Type B pancreatic cell (in vitro differentiated cells): ENCODE results near the gene ENOX1. TPM values are rescaled to one million over a fixed set of nuclear protein-coding genes. Genes with fewer than 3 reads are reported as not detected.

Source experiments
- DNase-seq: peaks from one replicate; pipeline ENCODE4 v3.0.0; 2021; ENCODE audit warnings: mixed read lengths; ENCODE audit not compliant: unreplicated experiment; ENCODE audit errors: extremely low spot score
- H3K27ac Mint-ChIP-seq: 2 replicates; pipeline ENCODE4 v1.8.0; 2021; ENCODE audit warnings: mild to moderate bottlenecking, mixed read lengths
- H3K27me3 Mint-ChIP-seq: 2 replicates; pipeline ENCODE4 v1.8.0; 2021; ENCODE audit warnings: mixed read lengths
- H3K36me3 Mint-ChIP-seq: 2 replicates; pipeline ENCODE4 v1.8.0; 2021; ENCODE audit warnings: mixed read lengths
- H3K4me1 Mint-ChIP-seq: one replicate; pipeline ENCODE4 v1.8.0; 2021; ENCODE audit warnings: mixed read lengths; ENCODE audit not compliant: unreplicated experiment
- H3K4me3 Mint-ChIP-seq: 2 replicates; pipeline ENCODE4 v1.8.0; 2021; ENCODE audit warnings: mild to moderate bottlenecking, mixed read lengths
- H3K9me3 Mint-ChIP-seq: 2 replicates; pipeline ENCODE4 v1.8.0; 2021; ENCODE audit warnings: mixed read lengths
- total RNA-seq: library from RNA; stranded (reverse); gene quantifications from 2 replicates; pipeline ENCODE4 v1.2.1, GENCODE V29; 2021; ENCODE audit warnings: low replicate concordance
- TF ChIP-seq, protein P1 (sequence below): fragments of 200-600 bp; sonication (generic); conservative IDR thresholded peaks from 2 replicates; pipeline ENCODE4 v1.5.0; 2021; ENCODE audit warnings: antibody characterized with exemption, mild to moderate bottlenecking

The ENOX1 gene
- total RNA-seq, 1 donor from 2014 or later = 7.5 TPM

DNA sequence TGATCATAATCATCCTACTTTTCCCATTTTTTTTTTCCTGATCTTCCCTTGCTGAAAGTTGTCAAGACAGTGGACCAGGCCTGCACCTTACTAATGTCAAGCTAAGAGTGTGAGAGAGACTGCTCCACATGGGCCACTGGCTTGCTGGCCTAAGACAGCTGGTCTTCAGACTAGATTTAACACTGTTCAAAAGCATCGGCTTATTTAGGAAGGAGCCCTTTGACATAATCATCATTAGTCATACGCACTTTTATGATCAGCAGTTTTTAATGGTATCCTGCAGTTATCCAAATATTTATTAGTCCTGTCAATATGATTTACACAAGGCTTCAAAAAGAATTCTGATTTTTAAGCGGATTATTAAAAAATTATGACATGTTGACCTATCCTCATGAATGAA is 492.8 kb downstream of the ENOX1 start:
- Mint-ChIP-seq H3K4me3 (no peak overlapping the region), H3K4me1 (peaks cover 14% of the 10 kb centered on the region), H3K9me3 (no peaks in the 10 kb centered on the region), H3K27ac (no peak overlapping the region), H3K27me3 (no peaks in the 10 kb centered on the region), H3K36me3 (peaks cover 4% of the 10 kb centered on the region)
- no peak for DNase-seq
- TF ChIP-seq, protein P1, sequence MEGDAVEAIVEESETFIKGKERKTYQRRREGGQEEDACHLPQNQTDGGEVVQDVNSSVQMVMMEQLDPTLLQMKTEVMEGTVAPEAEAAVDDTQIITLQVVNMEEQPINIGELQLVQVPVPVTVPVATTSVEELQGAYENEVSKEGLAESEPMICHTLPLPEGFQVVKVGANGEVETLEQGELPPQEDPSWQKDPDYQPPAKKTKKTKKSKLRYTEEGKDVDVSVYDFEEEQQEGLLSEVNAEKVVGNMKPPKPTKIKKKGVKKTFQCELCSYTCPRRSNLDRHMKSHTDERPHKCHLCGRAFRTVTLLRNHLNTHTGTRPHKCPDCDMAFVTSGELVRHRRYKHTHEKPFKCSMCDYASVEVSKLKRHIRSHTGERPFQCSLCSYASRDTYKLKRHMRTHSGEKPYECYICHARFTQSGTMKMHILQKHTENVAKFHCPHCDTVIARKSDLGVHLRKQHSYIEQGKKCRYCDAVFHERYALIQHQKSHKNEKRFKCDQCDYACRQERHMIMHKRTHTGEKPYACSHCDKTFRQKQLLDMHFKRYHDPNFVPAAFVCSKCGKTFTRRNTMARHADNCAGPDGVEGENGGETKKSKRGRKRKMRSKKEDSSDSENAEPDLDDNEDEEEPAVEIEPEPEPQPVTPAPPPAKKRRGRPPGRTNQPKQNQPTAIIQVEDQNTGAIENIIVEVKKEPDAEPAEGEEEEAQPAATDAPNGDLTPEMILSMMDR = no peak

DNA sequence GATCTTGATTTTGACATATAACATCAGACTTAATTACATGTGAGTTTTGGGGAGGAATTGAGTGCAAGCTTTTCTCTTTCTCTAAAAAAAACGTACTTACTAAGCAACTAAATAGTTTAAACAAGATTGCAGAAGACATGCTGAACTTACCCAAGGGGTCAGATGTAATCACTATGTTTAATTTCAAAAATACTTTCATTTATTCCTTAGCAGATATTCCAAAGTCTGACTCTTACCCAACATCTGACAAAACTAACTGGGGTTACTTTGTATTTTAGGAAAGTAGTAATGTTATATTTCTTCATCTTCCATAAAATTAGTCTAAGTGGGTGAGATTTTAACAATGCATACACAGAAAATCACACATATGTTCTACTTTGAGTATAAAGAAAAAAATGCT is 493.2 kb downstream of the ENOX1 start:
- DNase-seq = no peak
- Mint-ChIP-seq H3K9me3 (no peaks in the 10 kb centered on the region), H3K27ac (no peak overlapping the region), H3K4me3 (no peak overlapping the region), H3K36me3 (peaks cover 4% of the 10 kb centered on the region), H3K4me1 (peaks cover 10% of the 10 kb centered on the region), H3K27me3 (no peaks in the 10 kb centered on the region)
- TF ChIP-seq, protein P1 = no peak

DNA sequence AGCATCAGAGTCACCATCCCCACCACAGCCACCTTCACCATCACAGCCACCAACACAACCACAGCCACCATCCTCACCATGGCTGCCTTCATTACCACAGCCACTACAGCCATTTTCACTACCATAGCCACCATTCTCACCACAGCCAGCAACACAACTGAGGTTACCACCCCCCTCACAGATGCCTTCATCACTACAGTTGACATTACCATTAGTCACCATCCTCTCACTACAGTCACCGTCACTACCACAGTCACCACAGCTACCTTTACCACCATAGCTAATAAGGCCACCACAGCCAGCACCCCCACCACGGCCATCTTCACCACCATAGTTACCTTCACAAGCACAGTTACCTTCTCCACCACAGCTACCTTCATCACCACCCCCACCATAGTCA is 493.8 kb downstream of the ENOX1 start:
- TF ChIP-seq, protein P1 = no peak
- DNase-seq = no peak
- Mint-ChIP-seq H3K27ac (no peak overlapping the region), H3K36me3 (peaks cover 4% of the 10 kb centered on the region), H3K4me1 (peaks cover 6% of the 10 kb centered on the region), H3K9me3 (no peaks in the 10 kb centered on the region), H3K27me3 (no peaks in the 10 kb centered on the region), H3K4me3 (no peak overlapping the region)

DNA sequence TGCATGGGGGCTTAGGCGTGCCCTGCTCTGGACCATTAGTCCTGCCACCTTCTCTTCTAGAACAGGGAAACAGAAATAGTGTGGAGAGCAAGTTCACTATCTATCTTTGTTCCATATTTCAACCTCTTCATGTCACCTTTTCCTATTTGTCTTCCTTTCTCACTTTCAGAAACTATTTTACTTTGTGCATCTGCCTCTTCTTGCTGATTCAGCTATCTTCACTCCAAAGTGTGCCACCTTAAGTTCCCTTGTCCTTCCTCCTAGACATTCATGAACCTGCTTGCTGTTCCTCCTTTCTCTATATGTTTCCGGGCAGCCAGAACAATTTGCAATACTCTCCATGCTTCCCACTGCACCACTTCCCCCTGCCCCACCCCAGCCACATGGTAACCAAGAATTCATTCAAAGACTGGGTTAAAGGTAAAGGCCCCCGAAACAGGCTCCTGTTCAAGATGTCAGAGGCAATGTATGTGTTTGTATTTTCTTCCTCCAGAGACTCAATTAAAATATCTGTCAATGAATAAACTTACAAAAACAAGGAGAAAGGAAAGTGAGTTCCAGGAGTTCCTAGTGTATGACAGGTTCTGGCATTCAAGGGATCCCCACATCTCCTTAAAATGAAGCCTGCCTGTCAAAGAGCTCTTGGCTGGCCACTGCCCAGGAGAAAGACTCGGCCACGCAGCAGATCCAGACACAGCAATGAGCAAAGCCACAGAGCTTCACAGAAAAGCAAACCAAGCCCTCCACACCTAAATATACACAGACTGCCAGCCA is 495.3 kb downstream of the ENOX1 start:
- Mint-ChIP-seq H3K27ac (no peak overlapping the region), H3K9me3 (no peaks in the 10 kb centered on the region), H3K27me3 (no peaks in the 10 kb centered on the region), H3K4me3 (no peak overlapping the region), H3K36me3 (no peaks in the 10 kb centered on the region), H3K4me1 (no peaks in the 10 kb centered on the region)
- DNase-seq = no peak
- TF ChIP-seq, protein P1 = no peak

DNA sequence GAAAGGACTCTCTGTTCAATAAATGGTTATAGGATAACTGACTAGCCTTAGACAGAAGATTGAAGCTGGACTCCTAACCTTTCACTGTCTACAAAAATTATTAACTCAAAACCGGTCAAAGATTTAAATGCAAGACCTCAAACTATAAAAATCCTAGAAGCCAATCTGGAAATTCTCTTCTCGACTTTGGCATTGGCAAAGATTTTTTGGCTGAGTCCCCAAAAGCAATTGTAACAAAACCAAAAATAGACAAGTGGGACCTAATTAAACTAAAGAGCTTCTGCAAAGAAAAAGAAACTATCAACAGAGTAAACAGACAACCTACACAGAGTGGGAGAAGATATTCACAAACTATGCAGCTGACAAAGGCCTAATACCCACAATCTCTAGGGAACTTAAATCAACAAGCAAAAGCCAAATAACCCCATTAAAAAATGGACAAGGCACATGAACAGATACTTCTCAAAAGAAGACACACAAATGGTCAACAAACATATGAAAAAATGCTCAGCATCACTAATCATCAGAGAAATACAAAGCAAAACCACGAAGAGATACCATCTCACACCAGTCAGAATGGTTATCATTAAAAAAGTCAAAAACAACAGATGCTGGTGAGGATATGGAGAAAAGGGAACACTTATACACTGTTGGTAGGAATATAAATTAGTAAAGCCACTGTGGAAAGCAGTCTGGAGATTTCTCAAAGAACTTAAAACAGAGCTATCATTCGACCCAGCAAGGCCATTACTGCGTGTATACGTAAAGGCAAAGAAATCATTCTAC is 497.1 kb downstream of the ENOX1 start:
- H3K9me3 Mint-ChIP-seq = no peaks in the 10 kb centered on the region
- TF ChIP-seq, protein P1 = no peak
- no peak overlapping the region for H3K4me3 Mint-ChIP-seq
- peaks cover 3% of the 10 kb centered on the region for H3K27me3 Mint-ChIP-seq
- H3K27ac Mint-ChIP-seq = no peak overlapping the region
- no peaks in the 10 kb centered on the region for H3K36me3 Mint-ChIP-seq
- DNase-seq = no peak
- peaks cover 10% of the 10 kb centered on the region for H3K4me1 Mint-ChIP-seq
